Transverse colon (tissue), 4 donors: ENCODE data around the gene SLC7A9. TPM values are rescaled to one million over a fixed set of nuclear protein-coding genes. Genes with fewer than 3 reads are reported as not detected.

ENCODE experiments used
- DNase-seq: peaks from one replicate; pipeline ENCODE4 v3.0.0-alpha.2; 2019
- H3K27ac ChIP-seq, 4 donors: fragments of 200-600 bp; sonication (generic); 2 replicates each; pipeline ENCODE4 v1.5.1; 2016 to 2018; ENCODE audit warnings: inconsistent platforms in 4 of 4
- H3K27me3 ChIP-seq: fragments of 200-600 bp; sonication (generic); 2 replicates; pipeline ENCODE4 v1.5.1; 2017; ENCODE audit warnings: inconsistent platforms
- H3K36me3 ChIP-seq, 4 donors: fragments of 200-600 bp; sonication (generic); 2 replicates each; pipeline ENCODE4 v1.5.1; 2017 to 2019; ENCODE audit warnings: inconsistent platforms in 4 of 4
- H3K4me1 ChIP-seq, 4 donors: fragments of 200-600 bp; sonication (generic); 2 replicates each; pipeline ENCODE4 v1.5.1; 2017 to 2020; ENCODE audit warnings: inconsistent platforms in 4 of 4
- H3K4me3 ChIP-seq, 4 donors: fragments of 200-600 bp; sonication (generic); 1 replicate in 1 of 4; 2 replicates in 3 of 4; pipeline versions ENCODE4 v1.5.1 to v1.6.1; 2017 to 2019; ENCODE audit warnings: inconsistent platforms in 4 of 4
- H3K9me3 ChIP-seq, 2 donors: fragments of 200-600 bp; sonication (generic); 2 replicates each; pipeline ENCODE4 v1.5.1; 2017 to 2019; ENCODE audit warnings: inconsistent platforms in 2 of 2
- CTCF ChIP-seq, 5 experiments: fragments of 200-600 bp in 3 of 5; fragments of 450-650 bp in 2 of 5; sonication (generic) in 3 of 5; IDR thresholded peaks; 1 replicate in 2 of 5; 2 replicates in 3 of 5; pipeline ENCODE4 v1.5.1; 2016 to 2017; ENCODE audit warnings: antibody characterized with exemption in 5 of 5, inconsistent platforms in 3 of 5, mild to moderate bottlenecking in 2 of 5, moderate library complexity in 1 of 5
- EP300 ChIP-seq: sonication (generic); formaldehyde crosslinking; IDR thresholded peaks from one replicate; pipeline ENCODE4 v1.6.1; 2017; ENCODE audit warnings: antibody characterized with exemption, low read depth
- POLR2A ChIP-seq: fragments of 450-650 bp; IDR thresholded peaks from one replicate; pipeline ENCODE4 v1.6.1; 2016; ENCODE audit warnings: antibody characterized with exemption, mild to moderate bottlenecking, moderate library complexity
- POLR2AphosphoS5 ChIP-seq, 3 donors: sonication (generic); formaldehyde crosslinking; IDR thresholded peaks; one replicate each; pipeline ENCODE4 v1.6.1; 2016; ENCODE audit warnings: antibody characterized with exemption in 3 of 3
- WGBS, 2 donors: methylation state at CpG; one replicate each; pipeline ENCODE4 v1.1.5; 2018; ENCODE audit warnings: low coverage in 1 of 2; 5-methylcytosine and 5-hydroxymethylcytosine counted together
- in situ Hi-C, 4 donors: fragments of 200-750 bp; cut with MboI; loops; one replicate each; pipeline versions ENCODE4 v1.15.0 to v1.15.1; 2017; ENCODE audit warnings: low sequenced_read_pairs in 3 of 4, low pct_ligation_motif_present in 1 of 4, low pct_unique_long_range_greater_than_20kb in 1 of 4
- intact Hi-C: fragments of 100-400 bp; cut with DNase I; formaldehyde crosslinking; loops from one replicate; pipeline ENCODE4 v1.15.1; 2023; ENCODE audit warnings: low total_unique reads
- total RNA-seq, 4 donors: library from RNA; depleted of rRNA; stranded (reverse); fragments of >200 nt; gene quantifications; one replicate each; pipeline ENCODE4 v1.1.0, GENCODE V29; 2016

SLC7A9 gene
- total RNA-seq, 4 donors from 2014 or later: 2.5 to 11.2 TPM; not detected in 2

- TF ChIP-seq POLR2A (no peak), EP300 (no peak)
- Histone ChIP-seq H3K27ac (no peak overlapping the region), H3K36me3 (no peaks in the 10 kb centered on the region), H3K27me3 (no peaks in the 10 kb centered on the region), H3K4me3 (no peak overlapping the region), H3K9me3 (no peaks in the 10 kb centered on the region), H3K4me1 (no peaks in the 10 kb centered on the region)
- in situ Hi-C loops (no loop called here), intact Hi-C loops (no loop called here)
- no peak for DNase-seq
- 52 to 61% methylated on average over 4 to 19 of the region's 20 CpGs for WGBS, 2 donors
Observed at GRCh38 chr19:32824191-32824751, 45.3 kb downstream of the SLC7A9 start.

- H3K4me3 ChIP-seq: no peak overlapping the region
- DNase-seq: no peak
- H3K27me3 ChIP-seq: no peaks in the 10 kb centered on the region
- H3K27ac ChIP-seq: no peak overlapping the region
- intact Hi-C loops (no loop called here), in situ Hi-C loops (no loop called here)
- no peaks in the 10 kb centered on the region for H3K36me3 ChIP-seq
- TF ChIP-seq EP300 (no peak), POLR2A (no peak), CTCF (IDR thresholded peaks at IDR 0.05) (no peak), POLR2AphosphoS5 (IDR thresholded peaks at IDR 0.05) (no peak)
- WGBS, 2 donors: 82% methylated on average over 7 of the region's 7 CpGs; no CpG with 5 or more reads in 1 of the 2 donors
- no peaks in the 10 kb centered on the region for H3K9me3 ChIP-seq
- no peaks in the 10 kb centered on the region for H3K4me1 ChIP-seq
Observed at GRCh38 chr19:32823747-32824102, 45.8 kb downstream of the SLC7A9 start.

GRCh38 chr19:32822916-32823746 lies 46.4 kb downstream of the SLC7A9 start:
- Histone ChIP-seq H3K9me3 (no peaks in the 10 kb centered on the region), H3K4me3 (no peak overlapping the region), H3K27ac (no peak overlapping the region), H3K27me3 (no peaks in the 10 kb centered on the region), H3K36me3 (no peaks in the 10 kb centered on the region), H3K4me1 (no peaks in the 10 kb centered on the region)
- intact Hi-C loops (no loop called here), in situ Hi-C loops (no loop called here)
- 85% methylated on average over 14 of the region's 14 CpGs; no CpG with 5 or more reads in 1 of the 2 donors for WGBS, 2 donors
- DNase-seq: no peak
- TF ChIP-seq CTCF (IDR thresholded peaks at IDR 0.05): no peak
- TF ChIP-seq POLR2A: no peak
- TF ChIP-seq POLR2AphosphoS5 (IDR thresholded peaks at IDR 0.05): no peak
- TF ChIP-seq EP300: no peak

GRCh38 chr19:32819419-32820400 lies 49.9 kb downstream of the SLC7A9 start:
- Histone ChIP-seq H3K36me3 (no peaks in the 10 kb centered on the region), H3K4me3 (no peak overlapping the region), H3K9me3 (no peaks in the 10 kb centered on the region), H3K4me1 (peaks cover 0 to 6% (median 0%) of the 10 kb centered on the region in 4 donors), H3K27ac (no peak overlapping the region), H3K27me3 (no peaks in the 10 kb centered on the region)
- no peak for DNase-seq
- intact Hi-C loops: no loop called here
- TF ChIP-seq EP300 (no peak), POLR2AphosphoS5 (IDR thresholded peaks at IDR 0.05) (no peak), POLR2A (no peak), CTCF (IDR thresholded peaks at IDR 0.05) (no peak)
- WGBS, 2 donors: 72 to 73% methylated on average over 4 to 17 of the region's 17 CpGs
- in situ Hi-C loops: no loop called here
